Gastroesophageal sphincter (tissue), 3 donors: ENCODE measurements around the gene FGF3.

ENCODE experiments used
- EP300 ChIP-seq: sonication (generic); formaldehyde crosslinking; IDR thresholded peaks from one replicate; pipeline ENCODE4 v1.6.1; 2017; ENCODE audit warnings: antibody characterized with exemption, mild to moderate bottlenecking
- POLR2A ChIP-seq, 2 donors: fragments of 450-650 bp; IDR thresholded peaks; one replicate each; pipeline ENCODE4 v1.6.1; 2017; ENCODE audit warnings: antibody characterized with exemption in 2 of 2, mild to moderate bottlenecking in 2 of 2, moderate library complexity in 1 of 2
- TF ChIP-seq, protein P1 (sequence below), 4 experiments: fragments of 200-600 bp in 2 of 4; fragments of 450-650 bp in 2 of 4; sonication (generic) in 1 of 4; IDR thresholded peaks; one replicate each; pipeline ENCODE4 v1.5.1; 2017 to 2019; ENCODE audit warnings: antibody characterized with exemption in 4 of 4, mild to moderate bottlenecking in 2 of 4, moderate library complexity in 2 of 4

DNA sequence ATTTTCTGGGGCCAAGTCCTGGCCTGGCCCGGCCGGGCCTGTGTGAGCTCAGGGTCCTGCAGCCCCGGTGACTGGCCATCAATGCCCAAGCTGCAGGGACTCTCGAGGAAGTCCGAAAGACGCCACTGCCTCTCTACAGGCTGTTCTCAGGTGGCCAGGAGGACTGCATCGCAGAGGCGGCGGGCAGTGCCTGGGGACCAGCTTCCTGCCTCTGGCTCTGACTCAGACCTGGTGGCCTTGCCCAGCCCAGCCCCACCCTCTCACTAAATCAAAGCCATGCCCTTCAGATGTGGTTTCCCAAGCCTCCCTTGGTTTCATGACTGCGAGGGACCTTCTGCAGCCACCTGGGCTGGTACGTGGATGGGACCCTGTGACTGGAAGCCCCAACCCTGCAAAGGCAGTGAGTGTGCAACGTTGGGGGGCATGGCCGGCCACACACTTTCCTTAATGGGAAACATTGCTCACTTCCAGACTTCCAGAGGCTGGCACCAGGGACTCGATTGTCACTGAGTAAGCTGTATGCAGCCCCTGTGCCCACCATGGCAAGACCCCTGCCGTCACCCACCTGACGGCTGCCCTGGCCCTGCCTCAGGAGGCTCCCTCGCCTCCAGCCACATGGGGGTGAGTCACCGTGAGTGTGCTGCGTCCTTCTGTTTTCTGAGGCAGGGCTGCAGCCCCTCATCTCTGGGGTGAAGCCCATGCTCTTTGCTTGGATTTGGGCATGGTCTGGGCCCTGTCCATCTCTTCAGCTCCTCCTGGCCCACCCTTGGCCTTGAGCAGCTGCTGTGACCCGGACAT, 6.0 kb upstream of the FGF3 start:
- TF ChIP-seq, protein P1, sequence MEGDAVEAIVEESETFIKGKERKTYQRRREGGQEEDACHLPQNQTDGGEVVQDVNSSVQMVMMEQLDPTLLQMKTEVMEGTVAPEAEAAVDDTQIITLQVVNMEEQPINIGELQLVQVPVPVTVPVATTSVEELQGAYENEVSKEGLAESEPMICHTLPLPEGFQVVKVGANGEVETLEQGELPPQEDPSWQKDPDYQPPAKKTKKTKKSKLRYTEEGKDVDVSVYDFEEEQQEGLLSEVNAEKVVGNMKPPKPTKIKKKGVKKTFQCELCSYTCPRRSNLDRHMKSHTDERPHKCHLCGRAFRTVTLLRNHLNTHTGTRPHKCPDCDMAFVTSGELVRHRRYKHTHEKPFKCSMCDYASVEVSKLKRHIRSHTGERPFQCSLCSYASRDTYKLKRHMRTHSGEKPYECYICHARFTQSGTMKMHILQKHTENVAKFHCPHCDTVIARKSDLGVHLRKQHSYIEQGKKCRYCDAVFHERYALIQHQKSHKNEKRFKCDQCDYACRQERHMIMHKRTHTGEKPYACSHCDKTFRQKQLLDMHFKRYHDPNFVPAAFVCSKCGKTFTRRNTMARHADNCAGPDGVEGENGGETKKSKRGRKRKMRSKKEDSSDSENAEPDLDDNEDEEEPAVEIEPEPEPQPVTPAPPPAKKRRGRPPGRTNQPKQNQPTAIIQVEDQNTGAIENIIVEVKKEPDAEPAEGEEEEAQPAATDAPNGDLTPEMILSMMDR (IDR thresholded peaks at IDR 0.05) = no peak
- no peak for TF ChIP-seq EP300
- TF ChIP-seq POLR2A (IDR thresholded peaks at IDR 0.05) = no peak
